PC-3 (cell line): ENCODE measurements around the gene EXOC6B. TPM values are rescaled to one million over a fixed set of nuclear protein-coding genes. Genes with fewer than 3 reads are reported as not detected.

Experiments
- ATAC-seq: fragments of 200-7000 bp; cut with Tn5 transposase; 2 replicates; pipeline ENCODE4 v1.9.1; 2020; ENCODE audit warnings: mild to moderate bottlenecking, moderate library complexity
- BruUV-seq: library from RNA; stranded (reverse); fragments of 400-500 nt; replicated peaks from 2 replicates; lab custom pipeline; 2021; lab: Mats Ljungman, UMichigan
- CTCF ChIA-PET: fragments of 300-600 bp; sonication (Branson Sonifier 250); formaldehyde crosslinking; loops from one replicate; lab custom pipeline; 2022; ENCODE audit warnings: antibody characterized with exemption; lab: Charles Lee
- POLR2A ChIA-PET: fragments of 300-600 bp; sonication (Branson Sonifier 250); formaldehyde crosslinking; loops from one replicate; lab custom pipeline; 2022; ENCODE audit warnings: antibody characterized with exemption; ENCODE audit not compliant: unreplicated experiment; lab: Charles Lee
- DNase-seq: peaks from one replicate; pipeline ENCODE4 v3.0.0-alpha.2; 2015
- H2AFZ ChIP-seq: fragments of 300-600 bp; sonication (generic); 2 replicates; pipeline ENCODE4 v1.6.0; 2016; ENCODE audit warnings: antibody characterized with exemption, low read length
- H3F3A ChIP-seq: fragments of 300-600 bp; sonication (generic); one replicate; pipeline ENCODE4 v1.6.0; 2017; ENCODE audit warnings: antibody characterized with exemption, low read length, control low read depth, mild to moderate bottlenecking; ENCODE audit not compliant: unreplicated experiment
- H3K27ac ChIP-seq: fragments of 300-600 bp; sonication (generic); 2 replicates; pipeline ENCODE4 v1.5.1; 2016; ENCODE audit warnings: mild to moderate bottlenecking, low read length
- H3K27me3 ChIP-seq: fragments of 300-600 bp; sonication (generic); 2 replicates; pipeline ENCODE4 v1.6.1; 2016; ENCODE audit warnings: low read length, mixed read lengths
- H3K36me3 ChIP-seq: fragments of 300-600 bp; sonication (generic); 2 replicates; pipeline ENCODE4 v1.6.1; 2016; ENCODE audit warnings: low read depth, mixed run types, low read length, mixed read lengths
- H3K4me1 ChIP-seq: fragments of 300-600 bp; sonication (generic); 2 replicates; pipeline ENCODE4 v1.5.1; 2016; ENCODE audit warnings: low read length; ENCODE audit not compliant: insufficient read depth
- H3K4me2 ChIP-seq: fragments of 300-600 bp; sonication (generic); 2 replicates; pipeline ENCODE4 v1.6.0; 2016; ENCODE audit warnings: low read length
- H3K4me3 ChIP-seq: fragments of 300-600 bp; sonication (generic); 2 replicates; pipeline ENCODE4 v1.5.1; 2016; ENCODE audit warnings: mild to moderate bottlenecking, low read length, mixed read lengths
- H3K79me2 ChIP-seq: fragments of 300-600 bp; sonication (generic); 2 replicates; pipeline ENCODE4 v1.6.1; 2017; ENCODE audit warnings: low read length, mixed read lengths
- H3K9ac ChIP-seq: fragments of 300-600 bp; sonication (generic); 2 replicates; pipeline ENCODE4 v1.6.0; 2016; ENCODE audit warnings: mild to moderate bottlenecking, low read length
- H3K9me2 ChIP-seq: fragments of 300-600 bp; sonication (generic); replicated peaks from 2 replicates; pipeline ENCODE4 v1.6.1; 2016; ENCODE audit warnings: mixed run types, low read length, mixed read lengths
- H3K9me3 ChIP-seq: fragments of 300-600 bp; sonication (generic); 2 replicates; pipeline ENCODE4 v1.6.1; 2016; ENCODE audit warnings: low read length, mixed read lengths
- H4K20me1 ChIP-seq: fragments of 300-600 bp; sonication (generic); 2 replicates; pipeline ENCODE4 v1.6.1; 2016; ENCODE audit warnings: low read length, mixed read lengths
- EZH2 ChIP-seq: fragments of 300-600 bp; sonication (generic); IDR thresholded peaks from one replicate; pipeline ENCODE4 v1.6.1; 2017; ENCODE audit warnings: antibody characterized with exemption, mild to moderate bottlenecking, low read length; ENCODE audit not compliant: unreplicated experiment
- EZH2phosphoT487 ChIP-seq: fragments of 300-600 bp; sonication (generic); IDR thresholded peaks from 2 replicates; pipeline ENCODE4 v1.6.1; 2018; ENCODE audit warnings: mild to moderate bottlenecking, antibody characterized with exemption, low read length, borderline replicate concordance
- intact Hi-C: fragments of 100-400 bp; cut with micrococcal nuclease; formaldehyde crosslinking; loops from 2 replicates; pipeline ENCODE4 v1.9.0; 2023
- total RNA-seq: library from RNA; depleted of rRNA; stranded (reverse); fragments of >200 nt; gene quantifications from 2 replicates; pipeline ENCODE4 v1.2.3, GENCODE V29; 2014
- TF ChIP-seq, protein P1 (sequence below): fragments of 300-600 bp; sonication (generic); conservative IDR thresholded peaks from 2 replicates; pipeline ENCODE4 v1.5.1; 2017; ENCODE audit warnings: antibody characterized with exemption, low read depth, mild to moderate bottlenecking, low read length

The EXOC6B gene
- total RNA-seq, 1 experiment from 2014 or later = 13.9 TPM

DNA sequence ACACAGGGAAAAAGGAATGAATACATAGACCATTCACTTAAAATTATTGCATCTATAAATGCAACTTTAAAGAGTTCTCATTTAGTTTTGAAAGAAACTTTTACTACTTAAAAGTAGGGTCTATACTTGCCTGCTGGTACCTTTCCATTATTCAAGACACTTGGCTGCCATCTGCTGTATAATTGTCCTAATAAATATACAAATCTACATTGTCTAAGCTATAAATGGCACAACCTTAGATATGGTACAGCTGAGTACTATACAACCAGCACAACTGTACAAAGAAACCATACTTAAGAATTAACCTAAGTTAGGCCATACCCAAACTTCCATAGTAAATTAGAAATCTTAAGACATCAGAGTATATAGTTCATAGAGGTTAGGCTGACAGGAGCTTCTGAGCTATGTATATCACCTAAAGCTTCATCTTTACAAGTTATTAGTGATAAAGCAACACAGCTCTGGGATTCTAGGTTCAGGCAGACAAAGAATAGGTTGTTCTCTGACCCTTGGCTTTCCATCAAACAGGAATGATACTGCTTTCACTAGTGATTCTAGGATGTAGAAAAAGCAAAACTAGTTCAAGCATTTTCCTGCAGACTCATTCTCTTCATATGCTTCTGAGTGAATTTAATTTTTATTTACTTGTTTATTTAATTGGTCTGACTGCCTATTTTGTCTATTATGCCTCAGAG is 22.1 kb downstream of the EXOC6B start:
- H3F3A ChIP-seq = no peaks in the 10 kb centered on the region
- H3K9ac ChIP-seq = no peak overlapping the region
- peaks cover 8% of the 10 kb centered on the region; the same call in 1 of the 2 replicates for H3K4me1 ChIP-seq
- BruUV-seq = no TSS peak
- ChIA-PET POLR2A (interaction anchor here (0.8 kb wide), 1 partner anchor 45 kb away, joined by 8 read pairs; no protein-coding TSS in a partner anchor), CTCF (interaction anchor here (1.2 kb wide), 1 partner anchor 11 kb away, joined by 3 read pairs; no protein-coding TSS in a partner anchor)
- H3K9me2 ChIP-seq = no peaks in the 10 kb centered on the region
- ATAC-seq (peak; percentile 71), DNase-seq (no peak)
- intact Hi-C loops = loop anchor here (1.0 kb wide), 1 partner anchor 25 kb away; no protein-coding TSS in a partner anchor
- 0 out of 2 replicates have a peak, but pooled peaks cover 6% of the 10 kb centered on the region for H4K20me1 ChIP-seq
- no peak overlapping the region for H2AFZ ChIP-seq
- H3K27me3 ChIP-seq = no peaks in the 10 kb centered on the region
- no peaks in the 10 kb centered on the region for H3K9me3 ChIP-seq
- H3K36me3 ChIP-seq = peaks cover under 1% of the 10 kb centered on the region; the same call in 1 of the 2 replicates
- H3K27ac ChIP-seq = no peak overlapping the region
- H3K4me3 ChIP-seq = no peak overlapping the region
- peaks cover 8% of the 10 kb centered on the region for H3K79me2 ChIP-seq
- TF ChIP-seq, protein P1, sequence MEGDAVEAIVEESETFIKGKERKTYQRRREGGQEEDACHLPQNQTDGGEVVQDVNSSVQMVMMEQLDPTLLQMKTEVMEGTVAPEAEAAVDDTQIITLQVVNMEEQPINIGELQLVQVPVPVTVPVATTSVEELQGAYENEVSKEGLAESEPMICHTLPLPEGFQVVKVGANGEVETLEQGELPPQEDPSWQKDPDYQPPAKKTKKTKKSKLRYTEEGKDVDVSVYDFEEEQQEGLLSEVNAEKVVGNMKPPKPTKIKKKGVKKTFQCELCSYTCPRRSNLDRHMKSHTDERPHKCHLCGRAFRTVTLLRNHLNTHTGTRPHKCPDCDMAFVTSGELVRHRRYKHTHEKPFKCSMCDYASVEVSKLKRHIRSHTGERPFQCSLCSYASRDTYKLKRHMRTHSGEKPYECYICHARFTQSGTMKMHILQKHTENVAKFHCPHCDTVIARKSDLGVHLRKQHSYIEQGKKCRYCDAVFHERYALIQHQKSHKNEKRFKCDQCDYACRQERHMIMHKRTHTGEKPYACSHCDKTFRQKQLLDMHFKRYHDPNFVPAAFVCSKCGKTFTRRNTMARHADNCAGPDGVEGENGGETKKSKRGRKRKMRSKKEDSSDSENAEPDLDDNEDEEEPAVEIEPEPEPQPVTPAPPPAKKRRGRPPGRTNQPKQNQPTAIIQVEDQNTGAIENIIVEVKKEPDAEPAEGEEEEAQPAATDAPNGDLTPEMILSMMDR = no peak
- no peak for TF ChIP-seq EZH2phosphoT487
- TF ChIP-seq EZH2 = no peak
- no peak overlapping the region for H3K4me2 ChIP-seq

DNA sequence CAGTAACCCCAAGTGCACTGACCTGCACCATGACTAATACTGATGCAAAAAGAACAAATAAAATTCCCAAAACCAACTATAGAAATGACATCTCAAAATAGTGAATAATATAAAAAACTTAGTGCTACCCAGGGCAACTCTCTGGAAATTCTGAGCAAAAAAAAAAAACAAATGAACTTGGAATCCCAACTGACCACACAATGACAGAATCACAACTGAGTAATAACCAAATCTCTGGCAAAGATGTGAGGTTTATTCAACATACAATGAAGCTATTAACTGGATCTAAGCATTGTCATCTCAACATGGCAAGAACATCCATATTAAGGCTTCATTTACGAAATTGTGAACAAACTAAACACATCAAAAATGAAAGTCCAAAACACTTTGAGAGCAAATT is 22.7 kb downstream of the EXOC6B start:
- H4K20me1 ChIP-seq = 0 out of 2 replicates have a peak, but pooled peaks cover 6% of the 10 kb centered on the region
- ATAC-seq (peak; percentile 45), DNase-seq (peak; percentile 44)
- H3K27ac ChIP-seq = no peak overlapping the region
- no peaks in the 10 kb centered on the region for H3F3A ChIP-seq
- ChIA-PET POLR2A (interaction anchor here (0.6 to 0.8 kb wide), 2 partner anchors 44 to 284 kb away, joined by 4 to 8 read pairs; no protein-coding TSS in a partner anchor), CTCF (interaction anchor here (0.6 to 1.2 kb wide), 2 partner anchors 11 to 60 kb away, joined by 3 read pairs; no protein-coding TSS in a partner anchor)
- intact Hi-C loops = loop anchor here (1.0 kb wide), 1 partner anchor 25 kb away; no protein-coding TSS in a partner anchor
- H3K36me3 ChIP-seq = no peaks in the 10 kb centered on the region; the same call in 1 of the 2 replicates
- no peak overlapping the region for H3K4me2 ChIP-seq
- H2AFZ ChIP-seq = no peak overlapping the region
- peaks cover 8% of the 10 kb centered on the region; the same call in 1 of the 2 replicates for H3K4me1 ChIP-seq
- H3K79me2 ChIP-seq = peaks cover 5% of the 10 kb centered on the region; the same call in 1 of the 2 replicates
- TF ChIP-seq, protein P1 = no peak
- TF ChIP-seq EZH2 (no peak), EZH2phosphoT487 (no peak)
- no TSS peak for BruUV-seq
- H3K4me3 ChIP-seq = no peak overlapping the region
- H3K9ac ChIP-seq = no peak overlapping the region
- no peaks in the 10 kb centered on the region for H3K9me3 ChIP-seq
- H3K9me2 ChIP-seq = no peaks in the 10 kb centered on the region
- H3K27me3 ChIP-seq = no peaks in the 10 kb centered on the region
